Measurements from ENCODE around the gene CFAP221. TPM values are rescaled to one million over a fixed set of nuclear protein-coding genes. Genes with fewer than 3 reads are reported as not detected.

The CFAP221 gene
- total RNA-seq, 1 donor from 2014 or later, result 33.9 TPM

- H3K4me1 ChIP-seq, result no peaks in the 10 kb centered on the region
- no peaks in the 10 kb centered on the region for H3K27me3 ChIP-seq (ENCODE audit: low read depth)
- DNase-seq (no peak), ATAC-seq (no peak)
- H3K4me3 ChIP-seq, result no peak overlapping the region
- no peaks in the 10 kb centered on the region for H3K36me3 ChIP-seq
- H3K9me3 ChIP-seq, result no peaks in the 10 kb centered on the region
- TF ChIP-seq, protein P1, sequence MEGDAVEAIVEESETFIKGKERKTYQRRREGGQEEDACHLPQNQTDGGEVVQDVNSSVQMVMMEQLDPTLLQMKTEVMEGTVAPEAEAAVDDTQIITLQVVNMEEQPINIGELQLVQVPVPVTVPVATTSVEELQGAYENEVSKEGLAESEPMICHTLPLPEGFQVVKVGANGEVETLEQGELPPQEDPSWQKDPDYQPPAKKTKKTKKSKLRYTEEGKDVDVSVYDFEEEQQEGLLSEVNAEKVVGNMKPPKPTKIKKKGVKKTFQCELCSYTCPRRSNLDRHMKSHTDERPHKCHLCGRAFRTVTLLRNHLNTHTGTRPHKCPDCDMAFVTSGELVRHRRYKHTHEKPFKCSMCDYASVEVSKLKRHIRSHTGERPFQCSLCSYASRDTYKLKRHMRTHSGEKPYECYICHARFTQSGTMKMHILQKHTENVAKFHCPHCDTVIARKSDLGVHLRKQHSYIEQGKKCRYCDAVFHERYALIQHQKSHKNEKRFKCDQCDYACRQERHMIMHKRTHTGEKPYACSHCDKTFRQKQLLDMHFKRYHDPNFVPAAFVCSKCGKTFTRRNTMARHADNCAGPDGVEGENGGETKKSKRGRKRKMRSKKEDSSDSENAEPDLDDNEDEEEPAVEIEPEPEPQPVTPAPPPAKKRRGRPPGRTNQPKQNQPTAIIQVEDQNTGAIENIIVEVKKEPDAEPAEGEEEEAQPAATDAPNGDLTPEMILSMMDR (IDR thresholded peaks at IDR 0.05), result no peak
- no peak overlapping the region for H3K27ac ChIP-seq
- intact Hi-C loops (cut with DNase I), result no loop called here
Observed at GRCh38 chr2:119702203-119702917, 158.1 kb downstream of the CFAP221 start.

GRCh38 chr2:119702918-119703401, 158.7 kb downstream of the CFAP221 start:
- ATAC-seq (peak; percentile 96), DNase-seq (peak; percentile 81)
- intact Hi-C loops (cut with DNase I), result no loop called here
- Histone ChIP-seq H3K36me3 (no peaks in the 10 kb centered on the region), H3K27ac (no peak overlapping the region), H3K9me3 (no peaks in the 10 kb centered on the region), H3K4me1 (no peaks in the 10 kb centered on the region), H3K4me3 (no peak overlapping the region), H3K27me3 (ENCODE audit: low read depth) (no peaks in the 10 kb centered on the region)
- TF ChIP-seq, protein P1 (IDR thresholded peaks at IDR 0.05), result peak; percentile 98

DNA sequence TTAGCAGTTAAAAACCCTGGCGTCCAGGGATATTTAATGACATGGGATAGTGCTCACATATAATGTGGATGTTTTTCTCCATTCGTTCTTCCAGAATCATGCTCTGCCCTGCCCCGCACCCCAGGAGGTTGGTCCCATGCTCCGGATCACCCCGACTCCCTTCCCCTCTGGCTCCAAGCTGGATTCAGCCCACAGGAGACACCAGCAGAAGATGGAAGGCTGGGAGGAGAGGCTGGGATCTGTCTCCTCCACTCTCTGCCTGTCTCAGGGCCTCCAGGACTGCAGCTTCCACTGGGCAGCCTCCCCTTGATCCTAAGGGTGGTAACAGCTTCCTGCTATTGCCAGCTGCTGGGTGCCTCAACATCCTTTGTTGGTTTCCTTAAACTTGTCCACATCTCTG, 159.3 kb downstream of the CFAP221 start:
- intact Hi-C loops (cut with DNase I), result no loop called here
- TF ChIP-seq, protein P1 (IDR thresholded peaks at IDR 0.05), result no peak
- ATAC-seq, result peak in 1 of 2 donors; percentile 20
- no peaks in the 10 kb centered on the region for H3K27me3 ChIP-seq (ENCODE audit: low read depth)
- H3K4me1 ChIP-seq, result no peaks in the 10 kb centered on the region
- no peaks in the 10 kb centered on the region for H3K36me3 ChIP-seq
- no peak overlapping the region for H3K27ac ChIP-seq
- no peaks in the 10 kb centered on the region for H3K9me3 ChIP-seq
- no peak for DNase-seq
- H3K4me3 ChIP-seq, result no peak overlapping the region

DNA sequence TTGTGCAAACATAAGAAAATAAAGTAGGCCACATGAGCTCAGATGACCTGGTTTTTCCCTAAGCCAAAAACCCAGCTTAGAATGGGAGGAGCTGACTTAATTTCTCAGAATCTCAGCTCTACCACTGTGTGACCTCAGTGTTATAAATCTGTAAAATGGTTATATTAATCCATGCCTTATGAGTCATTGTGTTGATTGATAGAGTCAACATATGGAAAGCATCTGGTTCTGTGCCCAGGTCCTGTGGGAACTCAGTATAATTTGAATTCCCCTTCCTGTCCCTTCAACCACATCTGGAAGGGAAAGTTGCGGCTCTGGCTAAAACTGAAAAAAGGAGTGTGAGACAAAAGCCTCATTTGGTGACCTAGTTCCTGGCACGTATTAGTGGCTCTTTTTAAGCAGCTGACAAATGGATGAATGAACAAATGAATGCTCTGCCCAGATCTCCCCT, 160.4 kb downstream of the CFAP221 start:
- Histone ChIP-seq H3K4me1 (no peaks in the 10 kb centered on the region), H3K9me3 (no peaks in the 10 kb centered on the region), H3K27me3 (ENCODE audit: low read depth) (no peaks in the 10 kb centered on the region), H3K27ac (no peak overlapping the region), H3K4me3 (no peak overlapping the region), H3K36me3 (no peaks in the 10 kb centered on the region)
- TF ChIP-seq, protein P1 (IDR thresholded peaks at IDR 0.05), result no peak
- ATAC-seq, result no peak
- DNase-seq, result no peak
- intact Hi-C loops (cut with DNase I), result no loop called here

DNA sequence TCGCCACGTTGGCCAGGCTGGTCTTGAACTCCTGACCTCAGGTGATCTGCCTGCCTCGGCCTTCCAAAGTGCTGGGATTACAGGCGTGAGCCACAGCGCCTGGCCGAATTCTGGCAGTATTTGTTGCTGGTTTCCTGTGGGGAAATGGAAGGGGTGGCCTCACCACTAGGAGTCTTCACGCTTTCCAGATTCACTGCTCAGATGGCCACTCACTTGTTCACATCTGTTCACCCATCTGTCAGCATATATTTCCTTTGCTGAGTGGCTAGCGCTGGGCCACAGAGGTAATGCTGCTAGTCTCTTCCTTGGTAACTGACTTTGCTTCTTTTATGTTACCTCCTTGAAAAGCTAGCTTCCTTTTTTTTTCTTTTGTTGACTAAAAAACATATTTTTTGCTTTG, 162.0 kb downstream of the CFAP221 start:
- Histone ChIP-seq H3K9me3 (no peaks in the 10 kb centered on the region), H3K27ac (no peak overlapping the region), H3K4me1 (no peaks in the 10 kb centered on the region), H3K36me3 (no peaks in the 10 kb centered on the region), H3K27me3 (ENCODE audit: low read depth) (no peaks in the 10 kb centered on the region), H3K4me3 (no peak overlapping the region)
- TF ChIP-seq, protein P1 (IDR thresholded peaks at IDR 0.05), result no peak
- intact Hi-C loops (cut with DNase I), result no loop called here
- DNase-seq, result no peak
- no peak for ATAC-seq

Other genes with a start within 250 kb of the CFAP221 start
- gene C2orf76, start 177.6 kb upstream of the CFAP221 start, total RNA-seq, result 11.6 TPM
- 172 TPM for gene DBI, start 177.5 kb upstream of the CFAP221 start, total RNA-seq
- gene TMEM37, start 112.6 kb upstream of the CFAP221 start, total RNA-seq, result 21.7 TPM
- gene SCTR, start 20.0 kb upstream of the CFAP221 start, total RNA-seq, result 13.2 TPM
- gene TMEM177, start 134.8 kb downstream of the CFAP221 start, total RNA-seq, result 5.8 TPM
- gene PTPN4, start 215.5 kb downstream of the CFAP221 start, total RNA-seq, result 44.5 TPM

Data from lower lobe of right lung (tissue), 2 donors.